H9 (cell line): ENCODE results near the gene SLC44A3. TPM values are rescaled to one million over a fixed set of nuclear protein-coding genes. Genes with fewer than 3 reads are reported as not detected.

Experiments
- DNase-seq: peaks from one replicate; pipeline ENCODE4 v3.0.0-alpha.2; 2017
- H2AFZ ChIP-seq: one replicate; pipeline ENCODE4 v1.6.1; 2013; ENCODE audit warnings: mild to moderate bottlenecking, low read length, control low read depth, moderate library complexity
- H2AK5ac ChIP-seq: 2 replicates; pipeline ENCODE4 v1.6.1; 2013; ENCODE audit warnings: low read length, control low read depth, mixed read lengths; ENCODE audit not compliant: insufficient read length
- H2BK120ac ChIP-seq: one replicate; pipeline ENCODE4 v1.6.1; 2013; ENCODE audit warnings: low read depth, mild to moderate bottlenecking, low read length, control low read depth, inconsistent platforms; ENCODE audit not compliant: poor library complexity, severe bottlenecking
- H2BK12ac ChIP-seq: 2 replicates; pipeline ENCODE4 v1.6.1; 2013; ENCODE audit warnings: low read length, control low read depth, mixed read lengths, low read depth; ENCODE audit not compliant: insufficient read length
- H2BK15ac ChIP-seq: 2 replicates; pipeline ENCODE4 v1.6.1; 2013; ENCODE audit warnings: low read depth, low read length, control low read depth
- H2BK20ac ChIP-seq: one replicate; pipeline ENCODE4 v1.6.1; 2013; ENCODE audit warnings: low read depth, mild to moderate bottlenecking, low read length, control low read depth, inconsistent platforms; ENCODE audit not compliant: poor library complexity, severe bottlenecking
- H2BK5ac ChIP-seq: 2 replicates; pipeline ENCODE4 v1.6.1; 2013; ENCODE audit warnings: low read length, control low read depth, mixed read lengths; ENCODE audit not compliant: insufficient read length
- H3K14ac ChIP-seq: 2 replicates; pipeline ENCODE4 v1.6.1; 2013; ENCODE audit warnings: low read length, control low read depth; ENCODE audit not compliant: insufficient read depth
- H3K18ac ChIP-seq: 2 replicates; pipeline ENCODE4 v1.6.1; 2013; ENCODE audit warnings: low read depth, mild to moderate bottlenecking, mixed read lengths, low read length, control low read depth; ENCODE audit not compliant: insufficient read length
- H3K23ac ChIP-seq: 2 replicates; pipeline ENCODE4 v1.6.1; 2013; ENCODE audit warnings: low read length, control low read depth, mixed read lengths, low read depth; ENCODE audit not compliant: insufficient read length
- H3K23me2 ChIP-seq: 2 replicates; pipeline ENCODE4 v1.6.1; 2013; ENCODE audit warnings: low read depth, mild to moderate bottlenecking, mixed read lengths, low read length, control low read depth; ENCODE audit not compliant: insufficient read length, poor library complexity, severe bottlenecking
- H3K27ac ChIP-seq: 2 replicates; pipeline ENCODE4 v1.5.1; 2013; ENCODE audit warnings: low read length, control low read depth, mixed read lengths, low read depth; ENCODE audit not compliant: insufficient read length
- H3K27me3 ChIP-seq: 2 replicates; pipeline ENCODE4 v1.6.1; 2013; ENCODE audit warnings: low read length, control low read depth, inconsistent platforms; ENCODE audit not compliant: insufficient read depth
- H3K4ac ChIP-seq: 2 replicates; pipeline ENCODE4 v1.6.1; 2013; ENCODE audit warnings: low read depth, mild to moderate bottlenecking, control low read depth, inconsistent platforms, low read length, moderate library complexity
- H3K4me1 ChIP-seq: 2 replicates; pipeline ENCODE4 v1.6.1; 2013; ENCODE audit warnings: low read length, control low read depth, inconsistent platforms; ENCODE audit not compliant: insufficient read depth
- H3K4me2 ChIP-seq: 2 replicates; pipeline ENCODE4 v1.6.1; 2013; ENCODE audit warnings: low read length, control low read depth, mixed read lengths; ENCODE audit not compliant: insufficient read length, insufficient read depth
- H3K56ac ChIP-seq: 2 replicates; pipeline ENCODE4 v1.6.1; 2013; ENCODE audit warnings: low read depth, mild to moderate bottlenecking, mixed read lengths, low read length, control low read depth; ENCODE audit not compliant: insufficient read length
- H3K79me1 ChIP-seq: 2 replicates; pipeline ENCODE4 v1.6.1; 2013; ENCODE audit warnings: low read depth, mild to moderate bottlenecking, moderate library complexity, low read length, control low read depth, inconsistent platforms; ENCODE audit not compliant: insufficient read depth, poor library complexity, severe bottlenecking
- H3K79me2 ChIP-seq: 2 replicates; pipeline ENCODE4 v1.6.1; 2013; ENCODE audit warnings: low read length, control low read depth, inconsistent platforms; ENCODE audit not compliant: insufficient read depth
- H3K9ac ChIP-seq: 2 replicates; pipeline ENCODE4 v1.6.1; 2013; ENCODE audit warnings: low read length, control low read depth, mixed read lengths; ENCODE audit not compliant: insufficient read length; ENCODE audit errors: extremely low read depth
- H3K9me3 ChIP-seq: one replicate; pipeline ENCODE4 v1.6.1; 2013; ENCODE audit warnings: low read depth, low read length, inconsistent platforms; ENCODE audit not compliant: control insufficient read depth
- H3T11ph ChIP-seq: one replicate; pipeline ENCODE4 v1.6.1; 2013; ENCODE audit warnings: mild to moderate bottlenecking, low read length, control low read depth, inconsistent platforms
- H4K20me1 ChIP-seq: one replicate; pipeline ENCODE4 v1.6.1; 2013; ENCODE audit not compliant: control insufficient read depth, insufficient read length, insufficient read depth
- H4K5ac ChIP-seq: 2 replicates; pipeline ENCODE4 v1.6.1; 2013; ENCODE audit warnings: low read depth, mild to moderate bottlenecking, mixed read lengths, low read length, control low read depth; ENCODE audit not compliant: insufficient read length
- H4K8ac ChIP-seq: replicated peaks from 2 replicates; pipeline ENCODE4 v1.6.1; 2013; ENCODE audit warnings: low read length, control low read depth, mixed read lengths, low read depth; ENCODE audit not compliant: insufficient read length
- H4K91ac ChIP-seq: 2 replicates; pipeline ENCODE4 v1.6.1; 2013; ENCODE audit warnings: low read depth, mild to moderate bottlenecking, moderate library complexity, mixed read lengths, low read length, control low read depth; ENCODE audit not compliant: insufficient read length
- H3K27ac Mint-ChIP-seq, 3 experiments: 2 replicates in 2 of 3; 3 replicates in 1 of 3; pipeline ENCODE4 v1.8.0; 2020 to 2021; ENCODE audit warnings: mixed read lengths in 3 of 3, mild to moderate bottlenecking in 1 of 3, moderate library complexity in 1 of 3
- H3K27me3 Mint-ChIP-seq: 2 replicates; pipeline ENCODE4 v1.8.0; 2021; ENCODE audit warnings: low read depth, mild to moderate bottlenecking, moderate library complexity, mixed read lengths
- H3K36me3 Mint-ChIP-seq, 3 experiments: 2 replicates in 2 of 3; 3 replicates in 1 of 3; pipeline ENCODE4 v1.8.0; 2020 to 2021; ENCODE audit warnings: low read depth in 3 of 3, mixed read lengths in 3 of 3; ENCODE audit not compliant: insufficient read depth in 1 of 3
- H3K4me1 Mint-ChIP-seq, 2 experiments: 2 replicates each; pipeline ENCODE4 v1.8.0; 2020; ENCODE audit warnings: mixed read lengths in 2 of 2
- H3K4me3 Mint-ChIP-seq, 2 experiments: 2 replicates in 1 of 2; 3 replicates in 1 of 2; pipeline ENCODE4 v1.8.0; 2020 to 2021; ENCODE audit warnings: mild to moderate bottlenecking in 2 of 2, mixed read lengths in 2 of 2, moderate library complexity in 1 of 2
- H3K9me3 Mint-ChIP-seq, 2 experiments: 2 replicates in 1 of 2; 3 replicates in 1 of 2; pipeline ENCODE4 v1.8.0; 2020; ENCODE audit warnings: mild to moderate bottlenecking in 2 of 2, mixed read lengths in 2 of 2, moderate library complexity in 1 of 2
- CTCF ChIP-seq: fragments of 200-600 bp; sonication (generic); conservative IDR thresholded peaks from 3 replicates; pipeline ENCODE4 v1.8.0; 2021; ENCODE audit warnings: antibody characterized with exemption, mild to moderate bottlenecking
- WGBS: extraction: QIAGEN DNeasy Blood & Tissue Kit; methylation state at CpG from one replicate; pipeline ENCODE4 v1.1.7; 2013; ENCODE audit warnings: missing lambda C conversion rate, low lambda C conversion rate, mixed read lengths; ENCODE audit not compliant: insufficient read length; ENCODE audit errors: extremely low coverage; 5-methylcytosine and 5-hydroxymethylcytosine counted together
- total RNA-seq: library from RNA; stranded (reverse); gene quantifications from 2 replicates; pipeline ENCODE4 v1.2.1, GENCODE V29; 2021

SLC44A3 gene
- total RNA-seq, 1 experiment from 2014 or later = 5.5 TPM

DNA sequence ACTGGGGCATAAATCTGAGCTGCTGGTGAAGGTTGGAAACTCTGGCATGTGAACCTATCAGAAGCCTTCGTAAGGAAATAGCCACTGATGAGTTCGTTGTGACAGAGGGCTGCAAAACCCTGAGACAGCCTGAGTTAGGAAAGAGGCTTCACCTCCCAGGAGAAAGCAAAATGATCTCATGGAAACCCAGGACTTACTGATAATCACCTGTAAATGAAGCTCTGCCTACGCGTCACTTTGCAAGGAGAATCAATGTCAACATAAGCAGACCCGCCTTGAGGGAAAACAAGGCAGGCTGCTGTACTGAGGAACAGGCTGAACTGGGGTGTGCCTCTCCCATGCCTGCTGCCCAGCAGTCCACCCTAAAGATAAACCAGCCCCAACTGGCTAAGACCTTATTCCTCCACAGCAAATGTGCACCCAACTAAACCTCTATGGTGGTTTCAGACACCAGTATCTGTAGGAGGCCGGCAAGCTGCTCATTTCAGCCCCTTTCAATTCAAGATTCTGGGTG, 46.8 kb upstream of the SLC44A3 start:
- H3K4me3 Mint-ChIP-seq = no peak overlapping the region
- peak overlapping the region in 1 of 3 experiments; percentile 22; a peak in 2 of 7 replicates for H3K27ac Mint-ChIP-seq
- Histone ChIP-seq H3K9ac (no peak overlapping the region), H3K27me3 (no peaks in the 10 kb centered on the region), H3K27ac (no peak overlapping the region), H4K8ac (no peak overlapping the region), H4K91ac (no peak overlapping the region), H3K79me2 (no peaks in the 10 kb centered on the region), H3K56ac (no peak overlapping the region), H3K4me2 (no peak overlapping the region), H3K14ac (no peak overlapping the region), H2BK15ac (no peak overlapping the region), H3K4ac (no peak overlapping the region), H3K18ac (no peak overlapping the region), H2BK20ac (no peak overlapping the region), H2BK12ac (no peak overlapping the region), H2BK120ac (no peak overlapping the region), H2AFZ (no peak overlapping the region), H3K79me1 (no peaks in the 10 kb centered on the region), H4K20me1 (no peaks in the 10 kb centered on the region), H3K23me2 (no peaks in the 10 kb centered on the region), H3K4me1 (no peaks in the 10 kb centered on the region), H2AK5ac (no peak overlapping the region), H3K23ac (no peak overlapping the region), H3K9me3 (no peaks in the 10 kb centered on the region), H2BK5ac (no peak overlapping the region), H3T11ph (no peak overlapping the region), H4K5ac (no peak overlapping the region)
- no peaks in the 10 kb centered on the region for H3K36me3 Mint-ChIP-seq
- no CpG with 5 or more reads among the region's 6 CpGs for WGBS
- H3K27me3 Mint-ChIP-seq = no peaks in the 10 kb centered on the region
- no peaks in the 10 kb centered on the region; a peak in 1 of 5 replicates for H3K9me3 Mint-ChIP-seq
- no peak for TF ChIP-seq CTCF
- DNase-seq = no peak
- H3K4me1 Mint-ChIP-seq = peaks cover 4 to 16% of the 10 kb centered on the region in 2 experiments
